Measurements from ENCODE around the gene COL18A1. TPM values are rescaled to one million over a fixed set of nuclear protein-coding genes. Genes with fewer than 3 reads are reported as not detected.

The COL18A1 gene
- total and polyA plus RNA-seq, 2 donors = 18.9 to 58.6 TPM

- no peaks in the 10 kb centered on the region for H3K4me1 ChIP-seq (ENCODE audit: control insufficient read depth in 2 of 2, insufficient read depth in 2 of 2, low read length in 2 of 2)
- no peak overlapping the region for H3K4me3 ChIP-seq (ENCODE audit: low read length in 2 of 2)
- peaks cover 22 to 62% of the 10 kb centered on the region in 2 donors for H3K36me3 ChIP-seq (ENCODE audit: control insufficient read depth in 2 of 2, insufficient read depth in 2 of 2, low read length in 1 of 2)
- WGBS = 96% methylated on average over 2 of the region's 2 CpGs
- no peak overlapping the region for H3K27ac ChIP-seq (ENCODE audit: low read depth in 1 of 2, low read length in 1 of 2)
- DNase-seq (ENCODE audit: low read depth in 6 of 9, low spot score in 9 of 9) = no peak
- H3K9me3 ChIP-seq (ENCODE audit: control insufficient read depth in 2 of 2, insufficient read depth in 1 of 2, low read length in 1 of 2) = peaks cover 2 to 10% of the 10 kb centered on the region in 2 donors
- H3K27me3 ChIP-seq (ENCODE audit: control insufficient read depth in 2 of 2, insufficient read depth in 1 of 2, low read length in 1 of 2) = no peaks in the 10 kb centered on the region
Measured at GRCh38 chr21:45518742-45519141, 113.8 kb downstream of the COL18A1 start.

GRCh38 chr21:45519182-45519581 is 114.2 kb downstream of the COL18A1 start:
- WGBS = 99% methylated on average over 4 of the region's 4 CpGs
- H3K36me3 ChIP-seq (ENCODE audit: control insufficient read depth in 2 of 2, insufficient read depth in 2 of 2, low read length in 1 of 2) = peaks cover 22 to 58% of the 10 kb centered on the region in 2 donors
- H3K9me3 ChIP-seq (ENCODE audit: control insufficient read depth in 2 of 2, insufficient read depth in 1 of 2, low read length in 1 of 2) = peaks cover 2 to 12% of the 10 kb centered on the region in 2 donors
- H3K4me3 ChIP-seq (ENCODE audit: low read length in 2 of 2) = no peak overlapping the region
- H3K4me1 ChIP-seq (ENCODE audit: control insufficient read depth in 2 of 2, insufficient read depth in 2 of 2, low read length in 2 of 2) = no peaks in the 10 kb centered on the region
- no peak for DNase-seq (ENCODE audit: low read depth in 6 of 9, low spot score in 9 of 9)
- no peaks in the 10 kb centered on the region for H3K27me3 ChIP-seq (ENCODE audit: control insufficient read depth in 2 of 2, insufficient read depth in 1 of 2, low read length in 1 of 2)
- H3K27ac ChIP-seq (ENCODE audit: low read depth in 1 of 2, low read length in 1 of 2) = no peak overlapping the region

- no peak for DNase-seq (ENCODE audit: low read depth in 6 of 9, low spot score in 9 of 9)
- H3K27ac ChIP-seq (ENCODE audit: low read depth in 1 of 2, low read length in 1 of 2) = no peak overlapping the region
- peaks cover 2 to 12% of the 10 kb centered on the region in 2 donors for H3K9me3 ChIP-seq (ENCODE audit: control insufficient read depth in 2 of 2, insufficient read depth in 1 of 2, low read length in 1 of 2)
- no peaks in the 10 kb centered on the region for H3K4me1 ChIP-seq (ENCODE audit: control insufficient read depth in 2 of 2, insufficient read depth in 2 of 2, low read length in 2 of 2)
- no peak overlapping the region for H3K4me3 ChIP-seq (ENCODE audit: low read length in 2 of 2)
- peaks cover 26 to 56% of the 10 kb centered on the region in 2 donors for H3K36me3 ChIP-seq (ENCODE audit: control insufficient read depth in 2 of 2, insufficient read depth in 2 of 2, low read length in 1 of 2)
- H3K27me3 ChIP-seq (ENCODE audit: control insufficient read depth in 2 of 2, insufficient read depth in 1 of 2, low read length in 1 of 2) = no peaks in the 10 kb centered on the region
- 99% methylated on average over 2 of the region's 2 CpGs for WGBS
Measured at GRCh38 chr21:45521241-45521640, 116.3 kb downstream of the COL18A1 start.

GRCh38 chr21:45522381-45522780 is 117.4 kb downstream of the COL18A1 start:
- Histone ChIP-seq H3K4me3 (ENCODE audit: low read length in 2 of 2) (no peak overlapping the region), H3K36me3 (ENCODE audit: control insufficient read depth in 2 of 2, insufficient read depth in 2 of 2, low read length in 1 of 2) (peaks cover 26 to 46% of the 10 kb centered on the region in 2 donors), H3K9me3 (ENCODE audit: control insufficient read depth in 2 of 2, insufficient read depth in 1 of 2, low read length in 1 of 2) (peaks cover 2 to 12% of the 10 kb centered on the region in 2 donors), H3K27ac (ENCODE audit: low read depth in 1 of 2, low read length in 1 of 2) (no peak overlapping the region), H3K27me3 (ENCODE audit: control insufficient read depth in 2 of 2, insufficient read depth in 1 of 2, low read length in 1 of 2) (no peaks in the 10 kb centered on the region), H3K4me1 (ENCODE audit: control insufficient read depth in 2 of 2, insufficient read depth in 2 of 2, low read length in 2 of 2) (no peaks in the 10 kb centered on the region)
- 97% methylated on average over 6 of the region's 6 CpGs for WGBS
- no peak for DNase-seq (ENCODE audit: low read depth in 6 of 9, low spot score in 9 of 9)

DNA sequence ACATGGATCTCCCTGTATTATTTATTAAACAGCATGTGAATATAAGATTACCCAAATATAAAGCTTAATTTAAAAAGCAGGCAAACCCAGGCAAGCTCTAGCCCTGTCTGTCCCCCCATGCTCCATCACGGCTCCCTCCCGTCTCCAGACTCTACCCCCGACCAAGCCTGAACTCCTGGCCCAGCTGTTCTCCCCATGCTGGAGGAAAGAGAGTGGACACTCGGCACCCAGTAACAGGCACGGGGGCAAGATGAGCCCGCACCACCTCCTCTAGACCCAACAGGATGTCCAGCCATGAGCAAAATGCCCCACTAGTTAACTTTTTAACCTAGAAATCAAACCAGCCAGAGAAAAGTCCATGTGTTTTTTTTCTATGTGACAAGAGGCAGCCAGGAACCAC is 118.0 kb downstream of the COL18A1 start:
- H3K27ac ChIP-seq (ENCODE audit: low read depth in 1 of 2, low read length in 1 of 2) = no peak overlapping the region
- no peak for DNase-seq (ENCODE audit: low read depth in 6 of 9, low spot score in 9 of 9)
- 81% methylated on average over 6 of the region's 6 CpGs for WGBS

GRCh38 chr21:45523411-45524101 is 118.6 kb downstream of the COL18A1 start:
- H3K36me3 ChIP-seq (ENCODE audit: control insufficient read depth in 2 of 2, insufficient read depth in 2 of 2, low read length in 1 of 2) = peaks cover 31 to 49% of the 10 kb centered on the region in 2 donors
- WGBS = 93% methylated on average over 16 of the region's 16 CpGs
- no peak overlapping the region for H3K27ac ChIP-seq (ENCODE audit: low read depth in 1 of 2, low read length in 1 of 2)
- no peak for DNase-seq (ENCODE audit: low read depth in 6 of 9, low spot score in 9 of 9)
- no peaks in the 10 kb centered on the region for H3K4me1 ChIP-seq (ENCODE audit: control insufficient read depth in 2 of 2, insufficient read depth in 2 of 2, low read length in 2 of 2)
- no peak overlapping the region for H3K4me3 ChIP-seq (ENCODE audit: low read length in 2 of 2)
- no peaks in the 10 kb centered on the region for H3K27me3 ChIP-seq (ENCODE audit: control insufficient read depth in 2 of 2, insufficient read depth in 1 of 2, low read length in 1 of 2)
- peaks cover 2 to 12% of the 10 kb centered on the region in 2 donors for H3K9me3 ChIP-seq (ENCODE audit: control insufficient read depth in 2 of 2, insufficient read depth in 1 of 2, low read length in 1 of 2)

More for the DNA sequence above, 118.0 kb downstream of the COL18A1 start:
- Histone ChIP-seq H3K36me3 (ENCODE audit: control insufficient read depth in 2 of 2, insufficient read depth in 2 of 2, low read length in 1 of 2) (peaks cover 26 to 46% of the 10 kb centered on the region in 2 donors), H3K4me1 (ENCODE audit: control insufficient read depth in 2 of 2, insufficient read depth in 2 of 2, low read length in 2 of 2) (no peaks in the 10 kb centered on the region), H3K27me3 (ENCODE audit: control insufficient read depth in 2 of 2, insufficient read depth in 1 of 2, low read length in 1 of 2) (no peaks in the 10 kb centered on the region), H3K4me3 (ENCODE audit: low read length in 2 of 2) (no peak overlapping the region), H3K9me3 (ENCODE audit: control insufficient read depth in 2 of 2, insufficient read depth in 1 of 2, low read length in 1 of 2) (peaks cover 2 to 12% of the 10 kb centered on the region in 2 donors)

DNA sequence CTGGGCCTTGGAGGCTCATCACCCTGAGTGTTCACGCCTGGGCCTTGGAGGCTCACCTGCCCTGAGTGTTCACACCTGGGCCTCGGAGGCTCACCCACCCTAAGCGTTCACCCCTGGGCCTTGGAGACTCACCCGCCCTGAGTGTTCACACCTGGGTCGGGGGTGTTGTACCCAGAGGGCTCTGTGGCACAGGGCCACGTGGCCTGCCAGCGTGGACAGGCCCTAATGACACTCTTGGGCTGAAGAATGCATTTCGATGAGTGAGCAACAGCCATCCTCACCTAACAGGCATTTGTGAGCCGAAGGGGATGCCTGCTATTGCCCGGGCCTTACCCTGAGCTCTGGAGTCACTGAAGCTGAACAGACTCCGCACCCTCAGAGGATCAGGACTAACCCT is 119.8 kb downstream of the COL18A1 start:
- Histone ChIP-seq H3K36me3 (ENCODE audit: control insufficient read depth in 2 of 2, insufficient read depth in 2 of 2, low read length in 1 of 2) (peaks cover 41 to 51% of the 10 kb centered on the region in 2 donors), H3K4me1 (ENCODE audit: control insufficient read depth in 2 of 2, insufficient read depth in 2 of 2, low read length in 2 of 2) (no peaks in the 10 kb centered on the region), H3K27ac (ENCODE audit: low read depth in 1 of 2, low read length in 1 of 2) (no peak overlapping the region), H3K27me3 (ENCODE audit: control insufficient read depth in 2 of 2, insufficient read depth in 1 of 2, low read length in 1 of 2) (no peaks in the 10 kb centered on the region), H3K9me3 (ENCODE audit: control insufficient read depth in 2 of 2, insufficient read depth in 1 of 2, low read length in 1 of 2) (peaks cover 2 to 12% of the 10 kb centered on the region in 2 donors), H3K4me3 (ENCODE audit: low read length in 2 of 2) (no peak overlapping the region)
- 98% methylated on average over 11 of the region's 11 CpGs for WGBS
- DNase-seq (ENCODE audit: low read depth in 6 of 9, low spot score in 9 of 9) = no peak

GRCh38 chr21:45525153-45525909 is 120.4 kb downstream of the COL18A1 start:
- peaks cover 2 to 14% of the 10 kb centered on the region in 2 donors for H3K9me3 ChIP-seq (ENCODE audit: control insufficient read depth in 2 of 2, insufficient read depth in 1 of 2, low read length in 1 of 2)
- H3K36me3 ChIP-seq (ENCODE audit: control insufficient read depth in 2 of 2, insufficient read depth in 2 of 2, low read length in 1 of 2) = peaks cover 47 to 57% of the 10 kb centered on the region in 2 donors
- no peak overlapping the region for H3K27ac ChIP-seq (ENCODE audit: low read depth in 1 of 2, low read length in 1 of 2)
- WGBS = 97% methylated on average over 29 of the region's 29 CpGs
- H3K4me3 ChIP-seq (ENCODE audit: low read length in 2 of 2) = no peak overlapping the region
- no peak for DNase-seq (ENCODE audit: low read depth in 6 of 9, low spot score in 9 of 9)
- no peaks in the 10 kb centered on the region for H3K4me1 ChIP-seq (ENCODE audit: control insufficient read depth in 2 of 2, insufficient read depth in 2 of 2, low read length in 2 of 2)
- H3K27me3 ChIP-seq (ENCODE audit: control insufficient read depth in 2 of 2, insufficient read depth in 1 of 2, low read length in 1 of 2) = no peaks in the 10 kb centered on the region

DNA sequence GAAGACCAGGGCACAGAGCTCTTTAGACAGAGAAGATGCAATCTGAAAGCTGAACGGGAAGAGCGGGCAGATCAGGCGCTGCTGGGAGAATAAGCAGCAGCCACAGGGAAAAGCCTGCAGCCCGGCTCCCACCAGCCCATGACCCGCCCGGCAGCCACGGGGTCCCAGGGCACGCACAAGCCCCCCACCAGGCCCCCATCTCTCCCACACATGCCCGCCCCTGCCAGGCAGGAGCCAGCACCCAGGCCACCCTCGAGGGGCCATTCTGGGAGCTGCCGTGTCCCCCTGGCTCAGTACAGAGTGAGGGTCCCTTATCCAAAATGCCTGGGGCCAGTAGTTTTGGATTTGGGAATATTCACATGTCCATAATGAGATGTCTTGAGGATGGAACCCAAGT is 120.9 kb downstream of the COL18A1 start:
- 100% methylated on average over 11 of the region's 11 CpGs for WGBS
- no peak overlapping the region for H3K4me3 ChIP-seq (ENCODE audit: low read length in 2 of 2)
- no peaks in the 10 kb centered on the region for H3K27me3 ChIP-seq (ENCODE audit: control insufficient read depth in 2 of 2, insufficient read depth in 1 of 2, low read length in 1 of 2)
- H3K4me1 ChIP-seq (ENCODE audit: control insufficient read depth in 2 of 2, insufficient read depth in 2 of 2, low read length in 2 of 2) = no peaks in the 10 kb centered on the region
- H3K36me3 ChIP-seq (ENCODE audit: control insufficient read depth in 2 of 2, insufficient read depth in 2 of 2, low read length in 1 of 2) = peaks cover 49 to 59% of the 10 kb centered on the region in 2 donors
- no peak overlapping the region for H3K27ac ChIP-seq (ENCODE audit: low read depth in 1 of 2, low read length in 1 of 2)
- peaks cover 0 to 19% of the 10 kb centered on the region in 2 donors for H3K9me3 ChIP-seq (ENCODE audit: control insufficient read depth in 2 of 2, insufficient read depth in 1 of 2, low read length in 1 of 2)
- DNase-seq (ENCODE audit: low read depth in 6 of 9, low spot score in 9 of 9) = no peak
